Right renal pelvis (tissue), 4 donors: Measurements from ENCODE around the gene HIPK3. TPM values are rescaled to one million over a fixed set of nuclear protein-coding genes. Genes with fewer than 3 reads are reported as not detected.
A peak's percentile ranks its signal among the peaks of the same experiment; 100 is the strongest.
"Not testable (repeated sequence)": the region's sequence is repeated elsewhere in the genome, so short reads cannot be mapped to it uniquely, and the experiment has no call there.

ENCODE experiments used
- DNase-seq, 4 donors: peaks; one replicate each; pipeline ENCODE4 v3.0.0-alpha.2; 2013; ENCODE audit warnings: low read depth in 4 of 4, low spot score in 3 of 4, missing footprints in 1 of 4
- polyA plus RNA-seq, 4 donors: library from polyadenylated mRNA; unstranded; fragments of 120-200 nt; gene quantifications; one replicate each; pipeline ENCODE4 v1.2.1, GENCODE V29; 2013; ENCODE audit not compliant: insufficient read length in 4 of 4

Gene HIPK3
- polyA plus RNA-seq, result 10 to 100 TPM; 42.4 to 58.2 (median 54.1) TPM

GRCh38 chr11:33257160-33257896, at the start of gene HIPK3:
TSS of gene HIPK3 (plus strand) at chr11:33257381.
- peak in 3 of 4 donors; percentile 67 to 71 (median 69) for DNase-seq

- no peak for DNase-seq
Measured at GRCh38 chr11:33207408-33207985, 49.7 kb upstream of the HIPK3 start.

- no peak for DNase-seq
Measured at GRCh38 chr11:33208150-33208549, 49.0 kb upstream of the HIPK3 start.

- no peak for DNase-seq
Measured at GRCh38 chr11:33211153-33211552, 46.0 kb upstream of the HIPK3 start.

DNA sequence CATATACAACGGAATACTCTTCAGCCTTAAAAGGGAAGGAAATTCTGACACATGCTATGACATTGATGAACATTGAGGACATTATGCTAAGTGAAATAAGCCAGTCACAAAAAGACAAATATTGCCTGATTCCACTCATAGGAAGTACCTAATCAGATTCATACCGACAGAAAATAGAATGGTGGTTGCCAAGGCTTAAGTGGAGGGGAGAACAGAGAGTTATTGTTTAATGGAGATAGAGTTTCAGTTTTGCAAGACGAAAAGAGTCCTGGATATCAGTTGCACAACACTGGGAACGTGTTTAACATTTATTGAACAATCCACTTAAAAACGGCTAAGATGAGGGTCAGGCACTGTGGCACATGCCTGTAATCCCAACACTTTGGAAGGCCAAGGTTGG, 45.6 kb upstream of the HIPK3 start:
- no peak for DNase-seq

DNA sequence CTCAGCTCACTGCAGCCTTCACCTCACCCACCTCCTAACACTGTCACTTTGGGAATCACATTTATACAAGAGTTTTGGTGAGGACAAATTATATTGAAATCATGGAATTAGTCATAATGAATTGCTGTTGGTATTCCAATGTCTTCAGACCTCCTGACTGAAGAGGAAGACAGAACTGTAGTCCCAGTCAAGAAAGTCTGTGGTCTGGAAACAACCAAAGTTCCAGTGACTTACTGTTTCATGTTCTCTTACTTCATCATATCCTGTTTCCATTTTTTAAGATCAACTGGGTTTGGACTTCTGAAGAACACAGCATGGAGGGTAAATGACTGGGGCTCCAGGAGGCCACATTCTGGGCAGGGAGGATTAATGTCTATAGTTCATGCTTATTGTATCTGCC, 43.0 kb upstream of the HIPK3 start:
- no peak for DNase-seq

- no peak for DNase-seq
Measured at GRCh38 chr11:33214767-33215166, 42.4 kb upstream of the HIPK3 start.

DNA sequence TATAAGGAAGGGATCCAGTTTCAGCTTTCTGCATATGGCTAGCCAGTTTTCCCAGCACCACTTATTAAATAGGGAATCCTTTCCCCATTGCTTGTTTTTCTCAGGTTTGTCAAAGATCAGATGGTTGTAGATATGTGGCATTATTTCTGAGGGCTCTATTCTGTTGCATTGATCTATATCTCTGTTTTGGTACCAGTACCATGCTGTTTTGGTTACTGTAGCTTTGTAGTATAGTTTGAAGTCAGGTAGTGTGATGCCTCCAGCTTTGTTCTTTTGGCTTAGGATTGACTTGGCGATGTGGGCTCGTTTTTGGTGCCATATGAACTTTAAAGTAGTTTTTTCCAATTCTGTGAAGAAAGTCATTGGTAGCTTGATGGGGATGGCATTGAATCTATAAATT, 40.5 kb upstream of the HIPK3 start:
- not testable (repeated sequence) for DNase-seq

DNA sequence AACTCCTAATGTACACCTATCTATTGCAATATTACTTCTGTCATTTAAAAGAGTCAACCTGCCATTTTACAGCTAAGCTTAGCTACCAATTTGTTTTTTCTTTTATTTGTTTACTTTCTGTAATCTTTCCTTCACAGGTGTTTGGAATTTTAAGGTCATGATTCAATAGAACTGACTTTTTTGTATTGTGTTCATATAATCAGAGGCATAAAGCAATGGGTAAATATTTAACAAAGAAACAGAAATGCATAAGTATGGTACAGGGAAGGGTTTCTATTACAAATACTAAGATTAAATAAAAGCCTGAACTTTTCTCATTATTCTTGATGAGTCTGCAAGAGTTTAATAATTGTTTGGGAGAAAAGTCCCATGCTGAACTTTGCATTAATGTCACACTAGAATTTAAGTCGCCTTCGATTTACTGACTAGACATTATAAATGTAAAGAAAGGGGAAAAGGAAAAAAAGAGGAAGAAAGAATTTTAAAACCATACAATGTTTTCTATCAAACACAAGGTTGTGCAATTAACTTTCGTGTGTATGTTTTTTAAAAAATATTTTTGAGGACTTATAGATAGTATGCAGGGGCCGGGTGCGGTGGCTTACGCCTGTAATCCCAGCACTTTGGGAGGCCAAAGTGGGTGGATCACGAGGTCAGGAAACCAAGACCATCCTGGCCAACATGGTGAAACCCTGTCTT, 35.0 kb upstream of the HIPK3 start:
- no peak for DNase-seq

DNA sequence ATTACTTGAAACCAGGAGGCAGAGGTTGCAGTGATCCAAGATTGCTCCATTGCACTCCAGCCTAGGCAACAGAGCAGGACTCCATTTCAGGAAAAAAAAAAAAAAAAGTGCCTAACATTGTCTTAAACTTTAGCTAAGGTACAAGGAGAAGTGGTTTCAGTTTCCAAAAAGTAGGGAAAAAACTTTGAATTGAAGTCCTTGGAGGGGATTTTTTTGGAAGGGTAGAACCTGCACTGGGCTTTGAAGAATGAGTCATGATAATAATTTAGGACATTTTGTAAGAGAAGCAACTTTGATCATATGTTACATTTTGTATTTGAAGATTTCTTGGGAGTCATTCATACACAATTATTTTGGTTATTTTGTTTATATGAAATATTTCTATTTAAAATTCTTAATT, 31.8 kb upstream of the HIPK3 start:
- DNase-seq, result no peak

- DNase-seq, result no peak
Measured at GRCh38 chr11:33227578-33228261, 29.5 kb upstream of the HIPK3 start.

DNA sequence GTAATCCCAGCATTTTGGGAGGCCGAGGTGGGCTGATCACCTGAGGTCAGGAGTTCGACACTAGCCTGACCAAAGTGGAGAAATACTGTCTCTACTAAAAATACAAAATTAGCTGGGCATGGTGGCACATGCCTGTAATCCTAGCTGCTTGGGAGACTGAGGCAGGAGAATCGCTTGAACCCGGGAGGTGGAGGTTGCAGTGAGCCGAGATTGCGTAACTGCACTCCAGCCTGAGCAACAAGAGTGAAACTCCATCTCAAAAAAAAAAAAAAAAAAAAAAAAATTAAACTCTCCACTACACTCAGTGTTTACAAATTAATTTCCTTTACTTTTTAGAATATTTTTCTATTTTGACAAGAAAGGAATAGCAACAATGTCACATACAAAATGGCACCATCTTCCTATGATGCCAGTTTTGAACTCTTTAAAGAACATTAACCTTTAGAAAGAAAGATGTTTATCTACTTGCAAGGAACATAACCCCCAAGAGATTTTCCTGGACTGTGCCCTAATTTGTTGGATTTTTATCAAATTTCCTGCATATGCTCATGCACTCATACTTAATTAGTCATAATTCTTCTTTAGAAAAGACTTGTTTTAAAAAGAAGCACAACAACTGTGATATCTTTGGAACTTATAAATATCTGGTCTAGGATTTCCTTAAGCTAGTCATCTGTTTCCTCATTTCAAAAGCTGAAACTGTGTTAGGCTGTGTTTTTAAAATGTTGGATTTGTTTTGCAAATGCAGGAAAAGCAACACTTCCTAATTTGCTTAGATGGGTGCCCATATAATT, 22.6 kb upstream of the HIPK3 start:
- peak in 1 of 4 donors; percentile 10 for DNase-seq

- DNase-seq, result no peak
Measured at GRCh38 chr11:33237039-33237597, 20.1 kb upstream of the HIPK3 start.

DNA sequence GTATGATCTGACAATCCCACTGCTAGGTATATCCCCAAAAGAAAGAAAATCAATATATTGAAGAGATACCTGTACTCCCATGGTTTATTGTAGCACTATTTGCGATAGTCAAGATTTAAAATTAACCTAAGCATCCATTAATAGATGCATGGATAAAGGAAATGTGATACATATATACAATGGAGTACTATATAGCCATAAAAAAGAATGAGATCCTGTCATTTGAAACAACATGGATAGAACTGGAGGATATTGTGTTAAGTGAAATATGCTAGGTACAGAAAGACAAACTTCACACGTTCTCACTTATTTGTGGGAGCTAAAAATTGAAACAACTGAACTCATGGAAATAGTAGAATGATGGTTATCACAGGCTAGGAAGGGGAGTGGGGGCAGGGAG, 14.6 kb upstream of the HIPK3 start:
- no peak for DNase-seq

DNA sequence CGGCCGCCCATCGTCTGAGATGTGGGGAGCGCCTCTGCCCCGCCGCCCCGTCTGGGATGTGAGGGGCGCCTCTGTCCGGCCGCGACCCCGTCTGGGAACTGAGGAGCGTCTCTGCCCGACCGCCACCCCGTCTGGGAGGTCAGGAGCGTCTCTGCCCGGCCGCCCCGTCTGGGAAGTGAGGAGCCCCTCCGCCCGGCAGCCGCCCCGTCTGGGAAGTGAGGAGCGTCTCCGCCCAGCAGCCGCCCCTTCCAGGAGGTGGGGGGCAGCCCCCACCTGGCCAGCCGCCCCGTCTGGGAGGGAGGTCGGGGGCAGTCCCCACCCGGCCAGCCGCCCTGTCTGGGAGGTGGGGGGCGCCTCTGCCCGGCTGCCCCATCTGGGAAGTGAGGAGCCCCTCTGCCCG, 13.5 kb upstream of the HIPK3 start:
- not testable (repeated sequence) for DNase-seq

GRCh38 chr11:33248416-33248971, 8.7 kb upstream of the HIPK3 start:
- no peak for DNase-seq

GRCh38 chr11:33256031-33256812, 959 bp upstream of the HIPK3 start:
- no peak for DNase-seq

- DNase-seq, result no peak
Measured at GRCh38 chr11:33256813-33257159, 395 bp upstream of the HIPK3 start.
